HCT116 (cell line): ENCODE results near the gene STARD3. TPM values are rescaled to one million over a fixed set of nuclear protein-coding genes. Genes with fewer than 3 reads are reported as not detected.

Source experiments
- SIN3A ChIP-seq: IDR thresholded peaks from 2 replicates; pipeline ENCODE4 v1.6.1; 2012; ENCODE audit warnings: low read depth
- SRF ChIP-seq: IDR thresholded peaks from 2 replicates; pipeline ENCODE4 v1.6.1; 2012; ENCODE audit warnings: low read depth
- total RNA-seq: library from RNA; stranded (reverse); gene quantifications from one replicate; pipeline ENCODE4 v1.2.1, GENCODE V29; 2021; ENCODE audit not compliant: unreplicated experiment
- TF ChIP-seq, protein P1 (sequence below): IDR thresholded peaks from 2 replicates; pipeline ENCODE4 v1.6.1; 2012; ENCODE audit warnings: low read depth
- TF ChIP-seq, protein P2 (sequence below): IDR thresholded peaks from 2 replicates; pipeline ENCODE4 v1.6.1; 2011; ENCODE audit warnings: mild to moderate bottlenecking, low read length, moderate library complexity; ENCODE audit not compliant: insufficient replicate concordance; ENCODE audit errors: extremely low read depth
- TF ChIP-seq, protein P3 (sequence below), 3 experiments: fragments of 200-600 bp in 1 of 3; sonication (generic) in 1 of 3; IDR thresholded peaks in 2 of 3; conservative IDR thresholded peaks in 1 of 3; 2 replicates each; pipeline ENCODE4 v1.5.1; 2012 to 2017; ENCODE audit warnings: low read depth in 2 of 3, low read length in 2 of 3, antibody characterized with exemption in 1 of 3, borderline replicate concordance in 1 of 3, control low read depth in 1 of 3, mild to moderate bottlenecking in 1 of 3, mixed read lengths in 1 of 3, mixed run types in 1 of 3, moderate library complexity in 1 of 3; ENCODE audit not compliant: insufficient read depth in 1 of 3

The STARD3 gene
- total RNA-seq, 1 experiment from 2014 or later = 73.9 TPM

DNA sequence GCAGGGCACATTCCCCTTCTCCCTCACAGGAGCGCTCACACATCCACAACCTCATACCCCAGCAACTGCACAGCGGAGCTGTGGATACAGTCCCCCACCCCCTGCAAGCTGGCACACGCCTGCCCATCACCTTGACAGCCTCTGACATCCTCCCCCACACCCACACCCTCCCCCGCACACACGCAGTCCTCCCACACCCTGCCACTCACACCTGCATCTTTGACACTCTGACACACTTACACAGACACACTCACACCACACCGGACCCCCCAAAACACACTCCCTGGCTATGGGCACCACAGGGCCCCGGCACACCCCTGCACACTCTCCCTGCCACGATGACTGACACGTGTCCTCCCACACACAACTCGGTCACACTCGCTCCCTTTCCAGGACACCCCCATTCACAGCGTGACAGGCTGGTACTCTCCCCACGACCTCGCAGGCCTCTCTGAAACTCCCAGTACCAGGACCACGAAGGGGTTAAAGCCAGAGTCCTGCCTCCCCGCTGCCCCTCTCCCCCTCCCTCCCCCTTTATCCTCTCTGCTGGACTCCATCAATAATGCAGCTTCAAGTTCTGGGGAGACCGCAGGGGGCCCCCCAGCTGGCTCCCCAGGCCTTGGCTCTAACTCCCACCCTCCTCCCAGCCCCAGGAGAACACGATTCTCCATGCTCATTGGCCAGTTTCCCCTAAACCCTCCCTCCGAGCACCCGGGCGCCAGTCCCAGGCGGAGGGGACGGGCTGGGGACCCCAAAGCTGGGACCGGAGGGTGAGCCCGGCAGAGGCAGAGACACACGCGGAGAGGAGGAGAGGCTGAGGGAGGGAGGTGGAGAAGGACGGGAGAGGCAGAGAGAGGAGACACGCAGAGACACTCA lies 10.5 kb upstream of the STARD3 start, which contains the start of gene PPP1R1B (continued):
- TF ChIP-seq, protein P1, sequence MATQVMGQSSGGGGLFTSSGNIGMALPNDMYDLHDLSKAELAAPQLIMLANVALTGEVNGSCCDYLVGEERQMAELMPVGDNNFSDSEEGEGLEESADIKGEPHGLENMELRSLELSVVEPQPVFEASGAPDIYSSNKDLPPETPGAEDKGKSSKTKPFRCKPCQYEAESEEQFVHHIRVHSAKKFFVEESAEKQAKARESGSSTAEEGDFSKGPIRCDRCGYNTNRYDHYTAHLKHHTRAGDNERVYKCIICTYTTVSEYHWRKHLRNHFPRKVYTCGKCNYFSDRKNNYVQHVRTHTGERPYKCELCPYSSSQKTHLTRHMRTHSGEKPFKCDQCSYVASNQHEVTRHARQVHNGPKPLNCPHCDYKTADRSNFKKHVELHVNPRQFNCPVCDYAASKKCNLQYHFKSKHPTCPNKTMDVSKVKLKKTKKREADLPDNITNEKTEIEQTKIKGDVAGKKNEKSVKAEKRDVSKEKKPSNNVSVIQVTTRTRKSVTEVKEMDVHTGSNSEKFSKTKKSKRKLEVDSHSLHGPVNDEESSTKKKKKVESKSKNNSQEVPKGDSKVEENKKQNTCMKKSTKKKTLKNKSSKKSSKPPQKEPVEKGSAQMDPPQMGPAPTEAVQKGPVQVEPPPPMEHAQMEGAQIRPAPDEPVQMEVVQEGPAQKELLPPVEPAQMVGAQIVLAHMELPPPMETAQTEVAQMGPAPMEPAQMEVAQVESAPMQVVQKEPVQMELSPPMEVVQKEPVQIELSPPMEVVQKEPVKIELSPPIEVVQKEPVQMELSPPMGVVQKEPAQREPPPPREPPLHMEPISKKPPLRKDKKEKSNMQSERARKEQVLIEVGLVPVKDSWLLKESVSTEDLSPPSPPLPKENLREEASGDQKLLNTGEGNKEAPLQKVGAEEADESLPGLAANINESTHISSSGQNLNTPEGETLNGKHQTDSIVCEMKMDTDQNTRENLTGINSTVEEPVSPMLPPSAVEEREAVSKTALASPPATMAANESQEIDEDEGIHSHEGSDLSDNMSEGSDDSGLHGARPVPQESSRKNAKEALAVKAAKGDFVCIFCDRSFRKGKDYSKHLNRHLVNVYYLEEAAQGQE = no peak
- TF ChIP-seq SIN3A (no peak), SRF (no peak)
- TF ChIP-seq, protein P2, sequence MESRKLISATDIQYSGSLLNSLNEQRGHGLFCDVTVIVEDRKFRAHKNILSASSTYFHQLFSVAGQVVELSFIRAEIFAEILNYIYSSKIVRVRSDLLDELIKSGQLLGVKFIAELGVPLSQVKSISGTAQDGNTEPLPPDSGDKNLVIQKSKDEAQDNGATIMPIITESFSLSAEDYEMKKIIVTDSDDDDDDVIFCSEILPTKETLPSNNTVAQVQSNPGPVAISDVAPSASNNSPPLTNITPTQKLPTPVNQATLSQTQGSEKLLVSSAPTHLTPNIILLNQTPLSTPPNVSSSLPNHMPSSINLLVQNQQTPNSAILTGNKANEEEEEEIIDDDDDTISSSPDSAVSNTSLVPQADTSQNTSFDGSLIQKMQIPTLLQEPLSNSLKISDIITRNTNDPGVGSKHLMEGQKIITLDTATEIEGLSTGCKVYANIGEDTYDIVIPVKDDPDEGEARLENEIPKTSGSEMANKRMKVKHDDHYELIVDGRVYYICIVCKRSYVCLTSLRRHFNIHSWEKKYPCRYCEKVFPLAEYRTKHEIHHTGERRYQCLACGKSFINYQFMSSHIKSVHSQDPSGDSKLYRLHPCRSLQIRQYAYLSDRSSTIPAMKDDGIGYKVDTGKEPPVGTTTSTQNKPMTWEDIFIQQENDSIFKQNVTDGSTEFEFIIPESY = no peak
- TF ChIP-seq, protein P3, sequence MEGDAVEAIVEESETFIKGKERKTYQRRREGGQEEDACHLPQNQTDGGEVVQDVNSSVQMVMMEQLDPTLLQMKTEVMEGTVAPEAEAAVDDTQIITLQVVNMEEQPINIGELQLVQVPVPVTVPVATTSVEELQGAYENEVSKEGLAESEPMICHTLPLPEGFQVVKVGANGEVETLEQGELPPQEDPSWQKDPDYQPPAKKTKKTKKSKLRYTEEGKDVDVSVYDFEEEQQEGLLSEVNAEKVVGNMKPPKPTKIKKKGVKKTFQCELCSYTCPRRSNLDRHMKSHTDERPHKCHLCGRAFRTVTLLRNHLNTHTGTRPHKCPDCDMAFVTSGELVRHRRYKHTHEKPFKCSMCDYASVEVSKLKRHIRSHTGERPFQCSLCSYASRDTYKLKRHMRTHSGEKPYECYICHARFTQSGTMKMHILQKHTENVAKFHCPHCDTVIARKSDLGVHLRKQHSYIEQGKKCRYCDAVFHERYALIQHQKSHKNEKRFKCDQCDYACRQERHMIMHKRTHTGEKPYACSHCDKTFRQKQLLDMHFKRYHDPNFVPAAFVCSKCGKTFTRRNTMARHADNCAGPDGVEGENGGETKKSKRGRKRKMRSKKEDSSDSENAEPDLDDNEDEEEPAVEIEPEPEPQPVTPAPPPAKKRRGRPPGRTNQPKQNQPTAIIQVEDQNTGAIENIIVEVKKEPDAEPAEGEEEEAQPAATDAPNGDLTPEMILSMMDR (IDR thresholded peaks at IDR 0.05 in 2 of 3, conservative IDR thresholded peaks at IDR 0.05 in 1 of 3; ENCODE audit: borderline replicate concordance in 1 of 3, insufficient read depth in 1 of 3, low read depth in 2 of 3, low read length in 2 of 3) = no peak
